HG03039 (cell line): ENCODE data around the gene ZNF765.
"Not testable (repeated sequence)": the region's sequence is repeated elsewhere in the genome, so short reads cannot be mapped to it uniquely, and the experiment has no call there.

Experiments used
- ATAC-seq: cut with Tn5 transposase; IDR thresholded peaks from one replicate; pipeline ENCODE4 v1.9.1; 2021; ENCODE audit warnings: mild to moderate bottlenecking, moderate library complexity; ENCODE audit not compliant: unreplicated experiment

The ZNF765 gene

GRCh38 chr19:53475470-53475869 is 80.5 kb downstream of the ZNF765 start:
- ATAC-seq = not testable (repeated sequence)
